IMR-90 (cell line): ENCODE data around the gene RAB6C.

Experiments
- BHLHE40 ChIP-seq: fragments of 150-350 bp; IDR thresholded peaks from 2 replicates; pipeline ENCODE4 v1.6.1; 2016; ENCODE audit warnings: mild to moderate bottlenecking, low read depth, low read length
- CEBPB ChIP-seq: IDR thresholded peaks from 2 replicates; pipeline ENCODE4 v1.6.1; 2012; ENCODE audit warnings: low read depth, low read length, improper control_type of control experiment
- FOS ChIP-seq: fragments of 150-350 bp; IDR thresholded peaks from 2 replicates; pipeline ENCODE4 v1.6.1; 2016; ENCODE audit warnings: low read depth, low read length
- MAFK ChIP-seq: IDR thresholded peaks from 2 replicates; pipeline ENCODE4 v1.6.1; 2012; ENCODE audit warnings: low read depth, low read length, improper control_type of control experiment
- MAZ ChIP-seq: IDR thresholded peaks from 2 replicates; pipeline ENCODE4 v1.6.1; 2012; ENCODE audit warnings: low read depth, mild to moderate bottlenecking, low read length, improper control_type of control experiment, moderate library complexity, borderline replicate concordance
- POLR2A ChIP-seq: IDR thresholded peaks from 2 replicates; pipeline ENCODE4 v1.6.1; 2012; ENCODE audit warnings: mild to moderate bottlenecking, low read depth, low read length
- RCOR1 ChIP-seq: IDR thresholded peaks from 2 replicates; pipeline ENCODE4 v1.6.1; 2012; ENCODE audit warnings: mild to moderate bottlenecking, low read length, improper control_type of control experiment; ENCODE audit not compliant: insufficient replicate concordance
- RFX5 ChIP-seq: IDR thresholded peaks from 2 replicates; pipeline ENCODE4 v1.8.0; 2012; ENCODE audit warnings: low read depth, mild to moderate bottlenecking, low read length, moderate library complexity
- TF ChIP-seq, protein P1 (sequence below): conservative IDR thresholded peaks from 2 replicates; pipeline ENCODE4 v1.5.1; 2012; ENCODE audit warnings: mild to moderate bottlenecking, low read depth, low read length, improper control_type of control experiment
- TF ChIP-seq, protein P2 (sequence below): fragments of 150-350 bp; IDR thresholded peaks from 2 replicates; pipeline ENCODE4 v1.6.1; 2017; ENCODE audit warnings: mild to moderate bottlenecking, antibody characterized with exemption, low read length, low read depth

DNA sequence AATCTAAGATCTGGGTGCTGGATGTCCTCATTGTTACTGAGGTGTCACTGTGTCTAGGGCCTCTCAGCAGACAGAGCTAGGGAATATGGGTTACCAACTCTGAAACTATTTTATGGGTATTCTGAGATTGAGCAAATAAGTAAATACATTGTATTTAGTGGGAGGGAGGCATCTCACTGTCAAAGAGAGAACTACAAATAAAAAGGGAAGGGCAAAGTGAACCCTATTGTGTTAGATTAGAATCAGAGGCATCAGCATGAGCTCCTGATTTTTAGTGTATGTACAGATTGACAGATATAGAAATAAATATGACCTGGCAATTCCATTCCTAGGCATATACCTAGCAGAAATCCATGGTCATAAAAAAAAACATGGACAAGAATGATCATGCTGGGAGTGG, 33.9 kb upstream of the RAB6C start:
- TF ChIP-seq, protein P1, sequence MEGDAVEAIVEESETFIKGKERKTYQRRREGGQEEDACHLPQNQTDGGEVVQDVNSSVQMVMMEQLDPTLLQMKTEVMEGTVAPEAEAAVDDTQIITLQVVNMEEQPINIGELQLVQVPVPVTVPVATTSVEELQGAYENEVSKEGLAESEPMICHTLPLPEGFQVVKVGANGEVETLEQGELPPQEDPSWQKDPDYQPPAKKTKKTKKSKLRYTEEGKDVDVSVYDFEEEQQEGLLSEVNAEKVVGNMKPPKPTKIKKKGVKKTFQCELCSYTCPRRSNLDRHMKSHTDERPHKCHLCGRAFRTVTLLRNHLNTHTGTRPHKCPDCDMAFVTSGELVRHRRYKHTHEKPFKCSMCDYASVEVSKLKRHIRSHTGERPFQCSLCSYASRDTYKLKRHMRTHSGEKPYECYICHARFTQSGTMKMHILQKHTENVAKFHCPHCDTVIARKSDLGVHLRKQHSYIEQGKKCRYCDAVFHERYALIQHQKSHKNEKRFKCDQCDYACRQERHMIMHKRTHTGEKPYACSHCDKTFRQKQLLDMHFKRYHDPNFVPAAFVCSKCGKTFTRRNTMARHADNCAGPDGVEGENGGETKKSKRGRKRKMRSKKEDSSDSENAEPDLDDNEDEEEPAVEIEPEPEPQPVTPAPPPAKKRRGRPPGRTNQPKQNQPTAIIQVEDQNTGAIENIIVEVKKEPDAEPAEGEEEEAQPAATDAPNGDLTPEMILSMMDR, result no peak
- no peak for TF ChIP-seq CEBPB
- no peak for TF ChIP-seq MAFK
- TF ChIP-seq FOS, result no peak
- no peak for TF ChIP-seq POLR2A
- no peak for TF ChIP-seq BHLHE40
- TF ChIP-seq RCOR1, result no peak
- TF ChIP-seq MAZ, result no peak
- TF ChIP-seq, protein P2, sequence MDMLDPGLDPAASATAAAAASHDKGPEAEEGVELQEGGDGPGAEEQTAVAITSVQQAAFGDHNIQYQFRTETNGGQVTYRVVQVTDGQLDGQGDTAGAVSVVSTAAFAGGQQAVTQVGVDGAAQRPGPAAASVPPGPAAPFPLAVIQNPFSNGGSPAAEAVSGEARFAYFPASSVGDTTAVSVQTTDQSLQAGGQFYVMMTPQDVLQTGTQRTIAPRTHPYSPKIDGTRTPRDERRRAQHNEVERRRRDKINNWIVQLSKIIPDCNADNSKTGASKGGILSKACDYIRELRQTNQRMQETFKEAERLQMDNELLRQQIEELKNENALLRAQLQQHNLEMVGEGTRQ, result no peak
- TF ChIP-seq RFX5, result no peak
